Measurements from ENCODE around the gene LGALS3BP.

GRCh38 chr17:78962345-78962983 lies 17.3 kb downstream of the LGALS3BP start:
- TF ChIP-seq CTCF (IDR thresholded peaks at IDR 0.05) (no peak), POLR2A (IDR thresholded peaks at IDR 0.05) (no peak), EP300 (IDR thresholded peaks at IDR 0.05) (no peak)

Measured in sigmoid colon (tissue), 4 donors.